ENCODE measurements around the gene PRH1. TPM values are rescaled to one million over a fixed set of nuclear protein-coding genes. Genes with fewer than 3 reads are reported as not detected.

The PRH1 gene
- total RNA-seq, 1 experiment from 2014 or later: 5.9 TPM

DNA sequence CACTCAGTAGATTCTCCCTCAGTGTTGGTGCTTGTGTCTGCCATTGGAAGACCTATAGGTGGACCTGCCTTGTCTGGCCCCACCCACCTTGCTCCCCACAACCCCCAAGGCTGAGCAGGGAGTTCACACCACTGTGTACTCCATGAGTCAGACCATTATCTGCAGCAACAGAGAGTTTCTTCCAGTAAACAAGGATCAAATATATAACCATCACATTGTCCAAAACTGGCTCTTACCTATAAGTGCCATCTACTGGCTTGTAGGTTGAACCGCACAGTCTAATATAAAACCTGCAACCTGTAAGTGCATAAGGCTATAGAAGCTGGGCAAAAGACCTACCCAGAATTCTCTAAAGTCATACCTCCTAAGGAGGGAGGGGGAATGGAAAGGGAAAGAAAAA, 17.4 kb upstream of the PRH1 start:
- CTCF ChIA-PET: no interaction called here
- H3K9ac ChIP-seq (ENCODE audit: low read length): no peak overlapping the region

GRCh38 chr12:10900972-10901371, 16.9 kb upstream of the PRH1 start:
- Histone ChIP-seq H3K27me3 (ENCODE audit: insufficient read depth, low read length) (no peaks in the 10 kb centered on the region), H3K9me3 (ENCODE audit: control insufficient read depth in 1 of 2, insufficient read depth in 1 of 2, low read depth in 1 of 2, low read length in 2 of 2) (peaks cover 0 to 7% of the 10 kb centered on the region in 2 experiments; a peak in 2 of 4 replicates), H3K36me3 (ENCODE audit: control insufficient read depth in 1 of 2, insufficient read depth in 2 of 2, low read length in 2 of 2) (0 out of 4 replicates have a peak, but pooled peaks cover 0 to 3% of the 10 kb centered on the region in 2 experiments), H3K27ac (ENCODE audit: low read depth, low read length) (no peak overlapping the region), H3K79me2 (ENCODE audit: insufficient read depth, low read length) (no peaks in the 10 kb centered on the region; the same call in 1 of the 2 replicates), H2AFZ (ENCODE audit: low read depth, low read length, poor library complexity, severe bottlenecking) (no peak overlapping the region), H3K9me2 (ENCODE audit: insufficient read depth) (no peaks in the 10 kb centered on the region), H4K20me1 (ENCODE audit: insufficient read depth) (no peaks in the 10 kb centered on the region), H3K4me2 (ENCODE audit: low read length) (no peak overlapping the region), H3K9ac (ENCODE audit: low read length) (no peak overlapping the region), H3K4me3 (replicated peaks in 1 of 2; ENCODE audit: low read depth in 1 of 2, low read length in 2 of 2) (no peak overlapping the region), H3K4me1 (ENCODE audit: control insufficient read depth in 1 of 2, insufficient read depth in 2 of 2, low read length in 2 of 2) (no peaks in the 10 kb centered on the region)
- intact Hi-C loops (cut with micrococcal nuclease): no loop called here
- ChIA-PET RAD21 (ENCODE audit: low non-redundant PET in 1 of 2, low total read pairs in 2 of 2, uncharacterized antibody in 2 of 2, unreplicated experiment in 2 of 2) (no interaction called here), CTCF (no interaction called here), POLR2A (no interaction called here)
- DNase-seq (ENCODE audit: low read depth, low spot score): no peak
- no peak for ATAC-seq
- BruUV-seq (replicated peaks): no TSS peak
- TF ChIP-seq FOSL1 (IDR thresholded peaks at IDR 0.05; ENCODE audit: low read depth) (no peak), ZBTB33 (IDR thresholded peaks at IDR 0.05; ENCODE audit: extremely low read depth, insufficient replicate concordance, low read length) (no peak), CBX3 (IDR thresholded peaks at IDR 0.05; ENCODE audit: low read depth) (no peak), SP1 (IDR thresholded peaks at IDR 0.05; ENCODE audit: low read depth) (no peak), SRF (IDR thresholded peaks at IDR 0.05; ENCODE audit: low read depth) (no peak), YY1 (IDR thresholded peaks at IDR 0.05; ENCODE audit: extremely low read depth, insufficient replicate concordance, low read depth, low read length) (no peak), CEBPB (IDR thresholded peaks at IDR 0.05; ENCODE audit: low read depth) (no peak)
- TF ChIP-seq, protein P1, sequence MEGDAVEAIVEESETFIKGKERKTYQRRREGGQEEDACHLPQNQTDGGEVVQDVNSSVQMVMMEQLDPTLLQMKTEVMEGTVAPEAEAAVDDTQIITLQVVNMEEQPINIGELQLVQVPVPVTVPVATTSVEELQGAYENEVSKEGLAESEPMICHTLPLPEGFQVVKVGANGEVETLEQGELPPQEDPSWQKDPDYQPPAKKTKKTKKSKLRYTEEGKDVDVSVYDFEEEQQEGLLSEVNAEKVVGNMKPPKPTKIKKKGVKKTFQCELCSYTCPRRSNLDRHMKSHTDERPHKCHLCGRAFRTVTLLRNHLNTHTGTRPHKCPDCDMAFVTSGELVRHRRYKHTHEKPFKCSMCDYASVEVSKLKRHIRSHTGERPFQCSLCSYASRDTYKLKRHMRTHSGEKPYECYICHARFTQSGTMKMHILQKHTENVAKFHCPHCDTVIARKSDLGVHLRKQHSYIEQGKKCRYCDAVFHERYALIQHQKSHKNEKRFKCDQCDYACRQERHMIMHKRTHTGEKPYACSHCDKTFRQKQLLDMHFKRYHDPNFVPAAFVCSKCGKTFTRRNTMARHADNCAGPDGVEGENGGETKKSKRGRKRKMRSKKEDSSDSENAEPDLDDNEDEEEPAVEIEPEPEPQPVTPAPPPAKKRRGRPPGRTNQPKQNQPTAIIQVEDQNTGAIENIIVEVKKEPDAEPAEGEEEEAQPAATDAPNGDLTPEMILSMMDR (IDR thresholded peaks at IDR 0.05 in 2 of 3, conservative IDR thresholded peaks at IDR 0.05 in 1 of 3; ENCODE audit: borderline replicate concordance in 1 of 3, insufficient read depth in 1 of 3, low read depth in 2 of 3, low read length in 2 of 3): no peak

More for the DNA sequence above, 17.4 kb upstream of the PRH1 start:
- Histone ChIP-seq H3K27ac (ENCODE audit: low read depth, low read length) (no peak overlapping the region), H3K4me1 (ENCODE audit: control insufficient read depth in 1 of 2, insufficient read depth in 2 of 2, low read length in 2 of 2) (no peaks in the 10 kb centered on the region), H3K36me3 (ENCODE audit: control insufficient read depth in 1 of 2, insufficient read depth in 2 of 2, low read length in 2 of 2) (0 out of 4 replicates have a peak, but pooled peaks cover 0 to 3% of the 10 kb centered on the region in 2 experiments), H3K9me3 (ENCODE audit: control insufficient read depth in 1 of 2, insufficient read depth in 1 of 2, low read depth in 1 of 2, low read length in 2 of 2) (peaks cover 0 to 7% of the 10 kb centered on the region in 2 experiments; a peak in 2 of 4 replicates), H3K9me2 (ENCODE audit: insufficient read depth) (no peaks in the 10 kb centered on the region), H3K4me3 (replicated peaks in 1 of 2; ENCODE audit: low read depth in 1 of 2, low read length in 2 of 2) (no peak overlapping the region), H3K4me2 (ENCODE audit: low read length) (no peak overlapping the region), H3K79me2 (ENCODE audit: insufficient read depth, low read length) (no peaks in the 10 kb centered on the region; the same call in 1 of the 2 replicates), H2AFZ (ENCODE audit: low read depth, low read length, poor library complexity, severe bottlenecking) (no peak overlapping the region), H3K27me3 (ENCODE audit: insufficient read depth, low read length) (no peaks in the 10 kb centered on the region), H4K20me1 (ENCODE audit: insufficient read depth) (no peaks in the 10 kb centered on the region)
- intact Hi-C loops (cut with micrococcal nuclease): no loop called here
- TF ChIP-seq, protein P1 (IDR thresholded peaks at IDR 0.05 in 2 of 3, conservative IDR thresholded peaks at IDR 0.05 in 1 of 3; ENCODE audit: borderline replicate concordance in 1 of 3, insufficient read depth in 1 of 3, low read depth in 2 of 3, low read length in 2 of 3): peak in 1 of 3 experiments; percentile 21; a peak in 1 of 6 replicates
- TF ChIP-seq EZH2phosphoT487 (IDR thresholded peaks at IDR 0.05; ENCODE audit: borderline replicate concordance): no peak
- DNase-seq (ENCODE audit: low read depth, low spot score): no peak
- POLR2A ChIA-PET: no interaction called here
- RAD21 ChIA-PET (ENCODE audit: low non-redundant PET in 1 of 2, low total read pairs in 2 of 2, uncharacterized antibody in 2 of 2, unreplicated experiment in 2 of 2): no interaction called here
- BruUV-seq (replicated peaks): no TSS peak
- ATAC-seq: peak; percentile 76

All from HCT116 (cell line).